Fibroblast of lung (primary cell): Measurements from ENCODE around the gene IVD. TPM values are rescaled to one million over a fixed set of nuclear protein-coding genes. Genes with fewer than 3 reads are reported as not detected.

Experiments
- DNase-seq, 2 donors: peaks; one replicate each; pipeline versions ENCODE4 v3.0.0 to v3.0.0-alpha.2; 2010; ENCODE audit warnings: low read depth in 2 of 2
- H2AFZ ChIP-seq: 2 replicates; pipeline ENCODE4 v1.5.1; 2012; ENCODE audit warnings: low read length, control low read depth, inconsistent platforms
- H3K27ac ChIP-seq: 2 replicates; pipeline ENCODE4 v1.5.1; 2011; ENCODE audit warnings: low read length, control low read depth; ENCODE audit not compliant: insufficient read depth
- H3K27me3 ChIP-seq: 2 replicates; pipeline ENCODE4 v1.5.1; 2011; ENCODE audit warnings: mild to moderate bottlenecking, low read length; ENCODE audit not compliant: control insufficient read depth, insufficient read depth
- H3K36me3 ChIP-seq: 2 replicates; pipeline ENCODE4 v1.5.1; 2011; ENCODE audit warnings: low read length; ENCODE audit not compliant: control insufficient read depth, insufficient read depth
- H3K4me1 ChIP-seq: 2 replicates; pipeline ENCODE4 v1.5.1; 2011; ENCODE audit warnings: low read length; ENCODE audit not compliant: control insufficient read depth, insufficient read depth; ENCODE audit errors: extremely low read depth
- H3K4me2 ChIP-seq: 2 replicates; pipeline ENCODE4 v1.5.1; 2011; ENCODE audit warnings: low read length, control low read depth; ENCODE audit not compliant: insufficient read depth; ENCODE audit errors: extremely low read depth
- H3K4me3 ChIP-seq, 4 experiments: fragments of 200-600 bp in 1 of 4; sonication (generic) in 1 of 4; replicated peaks in 1 of 4; 2 replicates each; pipeline ENCODE4 v1.5.1; 2011 to 2016; ENCODE audit warnings: low read length in 4 of 4, low read depth in 3 of 4, mild to moderate bottlenecking in 3 of 4, control low read depth in 2 of 4, inconsistent platforms in 1 of 4, mixed read lengths in 1 of 4; ENCODE audit not compliant: insufficient read depth in 1 of 4; ENCODE audit errors: control extremely low read depth in 1 of 4
- H3K79me2 ChIP-seq: 2 replicates; pipeline ENCODE4 v1.5.1; 2012; ENCODE audit warnings: mild to moderate bottlenecking, low read length, inconsistent platforms; ENCODE audit not compliant: control insufficient read depth, insufficient read depth
- H3K9ac ChIP-seq: 2 replicates; pipeline ENCODE4 v1.5.1; 2011; ENCODE audit warnings: mild to moderate bottlenecking, low read length, control low read depth; ENCODE audit not compliant: insufficient read depth
- H3K9me3 ChIP-seq: 2 replicates; pipeline ENCODE4 v1.5.1; 2012; ENCODE audit warnings: low read depth, low read length; ENCODE audit not compliant: control insufficient read depth, insufficient read depth
- H4K20me1 ChIP-seq: 2 replicates; pipeline ENCODE4 v1.5.1; 2011; ENCODE audit warnings: low read length; ENCODE audit not compliant: control insufficient read depth, insufficient read depth; ENCODE audit errors: extremely low read depth
- EZH2 ChIP-seq: IDR thresholded peaks from 2 replicates; pipeline ENCODE4 v1.5.1; 2012; ENCODE audit warnings: low read length, control low read depth, mild to moderate bottlenecking; ENCODE audit errors: missing control alignments
- polyA plus RNA-seq, 2 donors: library from polyadenylated mRNA; depleted of rRNA in 1 of 2; stranded (reverse) in 1 of 2; unstranded in 1 of 2; fragments of >200 nt; gene quantifications; 2 replicates each; pipeline ENCODE4 v1.2.1, GENCODE V29; 2011 to 2012; ENCODE audit warnings: missing spikeins in 1 of 2
- total RNA-seq: library from RNA; depleted of rRNA; stranded (reverse); fragments of >200 nt; gene quantifications from 2 replicates; pipeline ENCODE4 v1.2.1, GENCODE V29; 2014
- TF ChIP-seq, protein P1 (sequence below), 2 donors: IDR thresholded peaks in 1 of 2; conservative IDR thresholded peaks in 1 of 2; 1 replicate in 1 of 2; 2 replicates in 1 of 2; pipeline ENCODE4 v1.5.1; 2011 to 2012; ENCODE audit warnings: low read length in 2 of 2, control low read depth in 1 of 2, inconsistent platforms in 1 of 2, low read depth in 1 of 2, mild to moderate bottlenecking in 1 of 2

The IVD gene
- total and polyA plus RNA-seq, 2 donors (not counting 1 experiment from before 2014, with no cell fraction given) = 37.9 to 61.8 TPM

- Histone ChIP-seq H3K4me1 (no peaks in the 10 kb centered on the region), H3K27me3 (no peaks in the 10 kb centered on the region), H2AFZ (no peak overlapping the region), H3K79me2 (no peaks in the 10 kb centered on the region), H3K36me3 (peaks cover 16% of the 10 kb centered on the region), H4K20me1 (no peaks in the 10 kb centered on the region), H3K4me3 (no peak overlapping the region), H3K27ac (no peak overlapping the region), H3K9me3 (no peaks in the 10 kb centered on the region), H3K9ac (no peak overlapping the region), H3K4me2 (no peak overlapping the region)
- TF ChIP-seq EZH2 = no peak
- TF ChIP-seq, protein P1, sequence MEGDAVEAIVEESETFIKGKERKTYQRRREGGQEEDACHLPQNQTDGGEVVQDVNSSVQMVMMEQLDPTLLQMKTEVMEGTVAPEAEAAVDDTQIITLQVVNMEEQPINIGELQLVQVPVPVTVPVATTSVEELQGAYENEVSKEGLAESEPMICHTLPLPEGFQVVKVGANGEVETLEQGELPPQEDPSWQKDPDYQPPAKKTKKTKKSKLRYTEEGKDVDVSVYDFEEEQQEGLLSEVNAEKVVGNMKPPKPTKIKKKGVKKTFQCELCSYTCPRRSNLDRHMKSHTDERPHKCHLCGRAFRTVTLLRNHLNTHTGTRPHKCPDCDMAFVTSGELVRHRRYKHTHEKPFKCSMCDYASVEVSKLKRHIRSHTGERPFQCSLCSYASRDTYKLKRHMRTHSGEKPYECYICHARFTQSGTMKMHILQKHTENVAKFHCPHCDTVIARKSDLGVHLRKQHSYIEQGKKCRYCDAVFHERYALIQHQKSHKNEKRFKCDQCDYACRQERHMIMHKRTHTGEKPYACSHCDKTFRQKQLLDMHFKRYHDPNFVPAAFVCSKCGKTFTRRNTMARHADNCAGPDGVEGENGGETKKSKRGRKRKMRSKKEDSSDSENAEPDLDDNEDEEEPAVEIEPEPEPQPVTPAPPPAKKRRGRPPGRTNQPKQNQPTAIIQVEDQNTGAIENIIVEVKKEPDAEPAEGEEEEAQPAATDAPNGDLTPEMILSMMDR (conservative IDR thresholded peaks at IDR 0.05 in 1 of 2, IDR thresholded peaks at IDR 0.05 in 1 of 2; ENCODE audit: low read depth in 1 of 2, low read length in 2 of 2) = no peak
- DNase-seq = no peak
These were observed 12.5 kb downstream of the IVD start for GRCh38 chr15:40418126-40418525.

- Histone ChIP-seq H4K20me1 (no peaks in the 10 kb centered on the region), H3K9ac (no peak overlapping the region), H3K4me3 (no peak overlapping the region), H3K4me2 (no peak overlapping the region), H3K9me3 (no peaks in the 10 kb centered on the region), H3K4me1 (no peaks in the 10 kb centered on the region), H3K36me3 (peaks cover 7% of the 10 kb centered on the region), H3K27me3 (no peaks in the 10 kb centered on the region), H3K27ac (no peak overlapping the region), H2AFZ (no peak overlapping the region), H3K79me2 (no peaks in the 10 kb centered on the region)
- no peak for TF ChIP-seq EZH2
- TF ChIP-seq, protein P1 (conservative IDR thresholded peaks at IDR 0.05 in 1 of 2, IDR thresholded peaks at IDR 0.05 in 1 of 2; ENCODE audit: low read depth in 1 of 2, low read length in 2 of 2) = no peak
- no peak for DNase-seq
These were observed 14.6 kb downstream of the IVD start for GRCh38 chr15:40420071-40420713.

GRCh38 chr15:40420793-40421192 lies 15.2 kb downstream of the IVD start:
- Histone ChIP-seq H3K27ac (no peak overlapping the region), H3K79me2 (no peaks in the 10 kb centered on the region), H3K9me3 (no peaks in the 10 kb centered on the region), H3K9ac (no peak overlapping the region), H4K20me1 (no peaks in the 10 kb centered on the region), H3K36me3 (peaks cover 3% of the 10 kb centered on the region), H3K4me2 (no peak overlapping the region), H2AFZ (no peak overlapping the region), H3K4me1 (no peaks in the 10 kb centered on the region), H3K27me3 (no peaks in the 10 kb centered on the region), H3K4me3 (no peak overlapping the region)
- TF ChIP-seq, protein P1 (conservative IDR thresholded peaks at IDR 0.05 in 1 of 2, IDR thresholded peaks at IDR 0.05 in 1 of 2; ENCODE audit: low read depth in 1 of 2, low read length in 2 of 2) = no peak
- no peak for TF ChIP-seq EZH2
- no peak for DNase-seq
